Activated T-cell treated with anti-CD3 and anti-CD28 coated beads, Interleukin-2, amount 50 U/mL, for 72 hours (primary cell): ENCODE data around the gene CUL4A. TPM values are rescaled to one million over a fixed set of nuclear protein-coding genes. Genes with fewer than 3 reads are reported as not detected.

Source experiments
- ATAC-seq, 2 donors: fragments of 150-1000 bp; cut with Tn5 transposase; replicated peaks in 1 of 2; 2 replicates each; pipeline ENCODE4 v1.10.0; 2021; ENCODE audit warnings: moderate library complexity in 2 of 2, mild to moderate bottlenecking in 1 of 2
- DNase-seq, 2 donors: peaks; one replicate each; pipeline ENCODE4 v3.0.0; 2021 to 2022; ENCODE audit warnings: mixed read lengths in 1 of 2
- H3K27ac Mint-ChIP-seq: one replicate; pipeline ENCODE4 v1.8.0; 2022; ENCODE audit warnings: mild to moderate bottlenecking, moderate library complexity, mixed read lengths
- H3K27me3 Mint-ChIP-seq: one replicate; pipeline ENCODE4 v1.8.0; 2022; ENCODE audit warnings: low read depth, mixed read lengths
- H3K36me3 Mint-ChIP-seq, 2 donors: one replicate each; pipeline ENCODE4 v1.8.0; 2022; ENCODE audit warnings: mixed read lengths in 2 of 2, mild to moderate bottlenecking in 1 of 2; ENCODE audit not compliant: insufficient read depth in 2 of 2
- H3K4me1 Mint-ChIP-seq: one replicate; pipeline ENCODE4 v1.8.0; 2022; ENCODE audit warnings: low read depth, mixed read lengths
- H3K4me3 Mint-ChIP-seq, 2 donors: one replicate each; pipeline ENCODE4 v1.8.0; 2022; ENCODE audit warnings: mild to moderate bottlenecking in 2 of 2, mixed read lengths in 2 of 2, moderate library complexity in 2 of 2
- H3K9me3 Mint-ChIP-seq, 2 donors: one replicate each; pipeline ENCODE4 v1.8.0; 2022; ENCODE audit warnings: mixed read lengths in 2 of 2
- total RNA-seq, 2 donors: library from RNA; stranded (reverse); gene quantifications; one replicate each; pipeline ENCODE4 v1.2.3, GENCODE V29; 2022

Gene CUL4A
- total RNA-seq, 2 donors from 2014 or later = 71.4 to 82.1 TPM

DNA sequence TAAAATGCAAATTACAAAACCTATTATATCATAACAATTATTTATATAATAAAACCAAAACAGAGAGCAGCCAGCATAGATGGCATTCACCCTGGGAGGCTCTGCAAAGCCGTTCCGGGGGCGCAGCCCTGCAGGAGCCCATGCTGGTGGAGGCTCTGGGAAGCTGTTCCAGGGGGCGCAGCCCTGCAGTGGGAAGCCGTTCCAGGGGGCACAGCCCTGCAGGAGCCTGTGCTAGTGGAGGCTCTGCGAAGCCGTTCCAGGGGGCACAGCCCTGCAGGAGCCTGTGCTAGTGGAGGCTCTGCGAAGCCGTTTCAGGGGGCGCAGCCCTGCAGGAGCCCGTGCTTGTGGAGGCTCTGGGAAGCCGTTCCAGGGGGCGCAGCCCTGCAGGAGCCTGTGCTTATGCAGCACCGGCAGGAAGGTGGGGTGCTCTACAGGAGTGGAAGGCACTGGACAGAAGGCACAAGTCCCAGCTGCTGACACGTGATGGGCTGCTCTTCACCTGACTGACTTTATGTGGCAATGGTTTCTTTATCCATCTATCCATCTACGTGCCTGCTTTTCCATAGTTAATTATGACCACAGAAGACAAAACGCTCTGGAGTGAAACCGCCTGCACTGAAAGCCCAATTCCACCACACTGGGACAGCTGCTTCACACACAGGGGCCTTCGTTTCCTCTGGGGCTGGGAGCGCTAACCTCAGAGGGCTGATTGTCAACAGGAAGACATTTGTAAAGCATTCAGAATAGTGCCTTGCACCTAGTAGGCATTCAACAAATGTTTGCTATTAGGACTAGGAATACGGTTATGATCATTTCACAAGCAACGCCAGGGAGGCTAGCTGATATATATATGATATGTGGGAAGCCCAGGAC, 24.6 kb upstream of the CUL4A start:
- peaks cover 16 to 37% of the 10 kb centered on the region in 2 donors for H3K36me3 Mint-ChIP-seq
- no peaks in the 10 kb centered on the region for H3K27me3 Mint-ChIP-seq
- H3K9me3 Mint-ChIP-seq = no peaks in the 10 kb centered on the region
- DNase-seq = no peak
- peak overlapping the region; percentile 87 for H3K27ac Mint-ChIP-seq
- peaks cover 36% of the 10 kb centered on the region for H3K4me1 Mint-ChIP-seq
- H3K4me3 Mint-ChIP-seq = peak overlapping the region; percentile 52 to 62
- ATAC-seq = no peak

DNA sequence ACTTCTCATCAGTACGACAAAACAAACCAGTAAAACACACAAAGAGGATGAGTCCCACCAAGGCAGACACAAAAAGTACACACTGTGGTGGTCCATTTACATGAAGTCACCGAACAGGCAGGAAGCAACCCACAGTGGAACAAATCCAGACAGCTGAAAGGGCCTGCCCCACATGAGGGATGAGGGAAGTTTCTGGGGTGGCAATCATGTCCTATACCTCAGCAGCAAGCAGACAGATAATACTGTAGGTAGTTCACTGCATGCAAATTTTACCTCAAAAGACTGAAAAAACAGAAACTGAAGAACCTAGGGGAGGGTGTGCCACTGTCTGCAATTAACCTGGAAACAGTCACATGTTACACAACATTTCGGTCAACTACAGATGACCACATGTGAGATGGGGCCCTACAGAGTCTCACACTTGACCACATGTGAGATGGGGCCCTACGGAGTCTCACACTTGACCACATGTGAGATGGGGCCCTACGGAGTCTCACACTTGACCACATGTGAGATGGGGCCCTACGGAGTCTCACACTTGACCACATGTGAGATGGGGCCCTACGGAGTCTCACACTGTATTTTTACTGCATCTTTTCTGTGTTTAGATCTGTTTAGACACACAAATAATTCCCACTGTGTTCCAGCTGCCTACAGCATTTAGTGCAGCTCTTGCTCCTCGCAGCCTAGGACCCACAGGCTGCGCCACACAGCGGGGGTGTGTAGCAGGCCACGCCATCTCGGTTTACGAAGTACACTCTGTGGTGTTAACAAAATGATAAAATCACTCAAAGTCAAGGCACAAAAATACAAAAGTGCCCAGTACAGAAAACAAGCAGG, 23.1 kb upstream of the CUL4A start:
- peak overlapping the region; percentile 84 for H3K27ac Mint-ChIP-seq
- no peaks in the 10 kb centered on the region for H3K9me3 Mint-ChIP-seq
- peak; percentile 64 to 70 for ATAC-seq
- H3K4me3 Mint-ChIP-seq = peak overlapping the region; percentile 49 to 66
- no peak for DNase-seq
- H3K4me1 Mint-ChIP-seq = peaks cover 36% of the 10 kb centered on the region
- peaks cover 14 to 35% of the 10 kb centered on the region in 2 donors for H3K36me3 Mint-ChIP-seq
- no peaks in the 10 kb centered on the region for H3K27me3 Mint-ChIP-seq

DNA sequence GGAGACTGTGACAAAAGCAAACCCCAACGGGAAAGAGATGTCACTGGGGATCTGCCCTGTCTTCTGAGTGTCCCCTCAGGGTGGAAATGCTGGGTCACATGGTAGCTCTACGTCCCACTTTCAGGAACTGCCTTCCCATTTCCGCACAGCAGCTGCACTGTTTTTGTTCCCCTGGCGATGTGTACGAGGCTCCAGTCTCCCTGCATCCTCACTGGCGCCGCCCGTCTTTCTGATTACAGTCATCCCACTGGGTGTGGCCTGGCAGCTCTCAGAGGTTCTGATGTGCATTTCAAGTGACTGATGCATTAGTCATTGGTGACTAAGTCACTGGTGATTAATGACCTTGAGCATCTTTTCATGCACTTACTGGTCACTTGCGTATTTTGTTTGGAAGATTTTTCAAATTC, 22.1 kb upstream of the CUL4A start:
- Mint-ChIP-seq H3K36me3 (peaks cover 14 to 34% of the 10 kb centered on the region in 2 donors), H3K4me3 (peak overlapping the region; percentile 53 to 57), H3K9me3 (no peaks in the 10 kb centered on the region), H3K27me3 (no peaks in the 10 kb centered on the region), H3K27ac (peak overlapping the region; percentile 24), H3K4me1 (peaks cover 36% of the 10 kb centered on the region)
- DNase-seq (peak; percentile 57 to 71), ATAC-seq (peak; percentile 91 to 94)

DNA sequence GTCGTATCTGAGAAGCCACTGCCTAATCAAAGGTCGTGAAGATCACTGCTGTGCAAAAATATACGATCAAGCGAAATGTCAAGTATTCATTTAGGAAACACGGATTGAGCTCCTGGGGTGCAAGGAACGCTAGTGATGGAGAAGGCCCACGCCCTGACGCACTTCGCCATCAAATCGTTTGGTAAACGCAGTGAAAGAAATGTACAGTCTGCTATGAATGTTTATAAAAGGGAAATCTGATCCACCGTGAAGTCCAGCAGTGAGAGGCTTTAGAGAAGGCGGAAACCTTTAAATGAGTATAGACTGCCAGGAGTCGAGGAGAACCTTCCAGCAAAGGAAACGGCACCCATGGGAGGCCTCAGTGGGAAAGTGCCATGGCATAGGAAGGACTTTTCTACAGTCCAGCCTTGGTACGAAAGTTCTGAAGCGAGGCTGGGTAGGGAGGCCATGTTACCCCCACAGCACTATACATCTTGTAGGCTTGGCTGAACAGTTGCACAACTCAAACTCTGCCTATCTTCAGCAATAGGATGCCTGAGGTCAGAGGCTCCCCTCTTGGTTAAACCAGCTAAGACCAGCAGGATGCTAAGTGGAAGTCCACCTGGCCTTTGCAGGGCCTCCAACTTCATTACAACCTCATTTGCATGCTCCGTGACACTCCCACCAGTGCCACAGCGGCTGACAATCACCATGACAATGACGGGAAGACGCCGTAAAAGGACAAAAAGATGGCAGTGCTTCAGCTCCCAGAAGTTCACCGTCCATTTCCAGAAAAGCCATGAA, 21.3 kb upstream of the CUL4A start:
- ATAC-seq (no peak), DNase-seq (no peak)
- Mint-ChIP-seq H3K9me3 (no peaks in the 10 kb centered on the region), H3K4me3 (no peak overlapping the region), H3K27me3 (no peaks in the 10 kb centered on the region), H3K27ac (no peak overlapping the region), H3K4me1 (peaks cover 36% of the 10 kb centered on the region), H3K36me3 (peaks cover 14 to 31% of the 10 kb centered on the region in 2 donors)

DNA sequence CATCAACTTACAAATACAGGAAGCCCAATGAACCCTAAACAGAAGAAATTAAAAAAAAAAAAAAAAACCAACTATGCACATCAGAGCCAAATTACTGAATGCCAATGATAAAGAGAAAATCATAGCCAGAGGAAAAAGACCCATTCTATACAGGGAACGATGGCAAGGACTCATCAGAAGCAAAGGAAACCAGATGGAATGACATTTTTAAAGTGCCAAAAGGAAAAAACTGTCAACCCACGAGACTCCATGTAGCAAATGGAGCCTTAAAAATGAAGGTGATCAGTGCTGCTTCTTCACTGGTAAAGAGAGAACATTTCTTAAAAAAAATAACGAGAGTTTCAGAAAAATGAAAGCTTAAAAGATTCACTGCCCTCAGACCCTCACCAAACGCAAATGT, 19.2 kb upstream of the CUL4A start:
- Mint-ChIP-seq H3K9me3 (no peaks in the 10 kb centered on the region), H3K27ac (no peak overlapping the region)

DNA sequence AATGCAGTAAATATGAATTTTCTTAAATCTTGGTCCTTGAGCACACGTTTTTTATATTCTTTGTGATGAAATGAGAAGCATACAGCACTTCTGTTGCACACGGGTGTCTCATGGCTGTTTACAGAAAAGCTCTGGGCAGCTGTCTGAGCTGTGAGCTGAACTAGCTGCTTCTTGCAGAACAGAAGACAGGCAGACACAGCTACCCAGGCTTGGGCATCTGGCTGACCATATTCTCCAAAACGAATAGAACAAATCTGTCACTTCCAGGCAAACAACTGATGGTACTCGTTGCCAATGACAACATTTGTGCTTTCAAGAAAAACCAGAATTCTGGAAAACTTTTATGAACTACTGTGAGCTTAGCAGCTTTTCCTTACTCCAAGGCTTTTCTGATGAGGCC, 17.1 kb upstream of the CUL4A start:
- peaks cover 13% of the 10 kb centered on the region for H3K4me1 Mint-ChIP-seq
- H3K4me3 Mint-ChIP-seq = no peak overlapping the region
- no peak for DNase-seq

More for the DNA sequence above, 19.2 kb upstream of the CUL4A start:
- peaks cover 31% of the 10 kb centered on the region for H3K4me1 Mint-ChIP-seq
- no peak overlapping the region for H3K4me3 Mint-ChIP-seq
- DNase-seq = no peak
- peaks cover 11 to 26% of the 10 kb centered on the region in 2 donors for H3K36me3 Mint-ChIP-seq
- no peak for ATAC-seq
- H3K27me3 Mint-ChIP-seq = no peaks in the 10 kb centered on the region

DNA sequence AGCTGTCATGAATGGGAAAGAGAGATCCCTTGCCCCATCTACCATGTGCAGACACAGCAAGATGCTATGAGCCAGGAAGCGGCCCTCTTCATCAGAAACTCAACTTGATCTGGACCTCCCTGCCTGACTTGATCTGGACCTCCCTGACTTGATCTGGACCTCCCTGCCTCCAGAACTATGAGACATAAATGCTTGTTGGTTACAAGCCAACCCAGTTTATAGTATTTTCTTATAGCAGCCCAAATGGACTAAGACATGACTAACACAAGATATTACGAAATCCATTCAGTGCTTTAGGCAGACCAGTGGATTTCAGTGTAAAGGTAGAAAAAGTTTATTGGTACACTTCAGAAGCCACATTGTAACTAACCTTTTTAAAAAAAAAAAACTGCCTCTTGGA, 16.5 kb upstream of the CUL4A start:
- H3K4me1 Mint-ChIP-seq = peaks cover 6% of the 10 kb centered on the region
- ATAC-seq (no peak), DNase-seq (no peak)
- no peaks in the 10 kb centered on the region for H3K27me3 Mint-ChIP-seq
- no peak overlapping the region for H3K27ac Mint-ChIP-seq
- no peaks in the 10 kb centered on the region for H3K9me3 Mint-ChIP-seq
- H3K36me3 Mint-ChIP-seq = peaks cover 11 to 30% of the 10 kb centered on the region in 2 donors
- no peak overlapping the region for H3K4me3 Mint-ChIP-seq

More for the DNA sequence above, 17.1 kb upstream of the CUL4A start:
- no peak overlapping the region for H3K27ac Mint-ChIP-seq
- peaks cover 15 to 28% of the 10 kb centered on the region in 2 donors for H3K36me3 Mint-ChIP-seq
- ATAC-seq = no peak
- no peaks in the 10 kb centered on the region for H3K27me3 Mint-ChIP-seq
- H3K9me3 Mint-ChIP-seq = no peaks in the 10 kb centered on the region

DNA sequence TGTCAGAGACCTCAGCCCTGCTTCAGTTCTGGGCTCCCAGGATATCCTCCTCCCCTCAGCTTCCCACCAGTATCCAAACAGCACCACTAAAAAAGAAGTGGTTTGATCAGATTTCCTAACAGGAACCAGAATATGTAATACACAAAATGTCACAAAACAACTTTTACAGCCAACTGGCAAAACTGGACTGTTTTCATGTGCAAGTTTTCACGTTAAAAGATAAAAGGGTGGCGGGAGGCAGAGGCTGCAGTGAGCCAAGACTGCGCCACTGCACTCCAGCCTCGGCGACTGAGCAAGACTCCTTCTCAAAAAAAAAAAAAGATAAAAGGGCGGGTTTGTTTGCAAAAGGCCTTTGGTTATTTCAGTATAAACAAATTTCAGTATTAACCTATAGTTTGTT, 14.1 kb upstream of the CUL4A start:
- no peak overlapping the region for H3K27ac Mint-ChIP-seq
- H3K36me3 Mint-ChIP-seq = peaks cover 5 to 11% of the 10 kb centered on the region in 2 donors
- no peak overlapping the region for H3K4me3 Mint-ChIP-seq
- no peaks in the 10 kb centered on the region for H3K27me3 Mint-ChIP-seq
- no peak for DNase-seq
- no peaks in the 10 kb centered on the region for H3K9me3 Mint-ChIP-seq
- H3K4me1 Mint-ChIP-seq = no peaks in the 10 kb centered on the region
- no peak for ATAC-seq

DNA sequence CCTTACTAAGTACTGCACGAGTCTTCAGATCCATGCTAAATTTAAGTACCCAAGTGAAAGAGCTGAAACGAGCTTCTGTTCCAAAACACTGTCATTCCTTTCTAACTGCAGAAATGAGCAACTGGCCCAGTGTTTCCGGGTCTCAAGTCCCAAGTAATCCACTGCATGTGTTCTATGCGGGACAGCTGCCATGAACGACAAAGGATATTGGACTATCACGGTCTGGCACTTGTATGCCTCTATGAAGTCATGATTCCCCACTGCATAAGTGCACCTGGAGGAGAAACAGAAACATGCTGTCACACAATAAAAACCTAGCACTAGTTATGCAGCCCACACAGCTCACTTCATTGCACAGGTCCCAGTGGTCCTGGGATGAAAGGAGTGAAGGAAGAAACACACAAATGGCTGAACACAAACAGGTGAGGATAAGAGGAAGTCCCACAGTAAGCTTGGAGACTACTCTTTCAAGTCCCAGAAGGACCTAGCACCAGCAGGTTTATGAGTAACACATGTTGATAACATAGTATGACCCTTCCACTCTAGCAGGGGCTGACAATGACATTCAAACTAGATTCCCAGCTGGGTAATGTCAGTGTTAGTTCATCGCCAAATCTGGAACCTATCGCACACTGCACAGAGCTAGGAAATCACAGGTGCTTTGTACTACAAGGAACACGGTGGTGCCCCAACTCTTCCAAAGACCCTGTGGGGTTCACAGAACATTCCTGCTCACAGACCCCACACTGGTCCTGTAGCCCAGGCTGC, 12.3 kb upstream of the CUL4A start:
- no peak for ATAC-seq
- no peak overlapping the region for H3K27ac Mint-ChIP-seq

DNA sequence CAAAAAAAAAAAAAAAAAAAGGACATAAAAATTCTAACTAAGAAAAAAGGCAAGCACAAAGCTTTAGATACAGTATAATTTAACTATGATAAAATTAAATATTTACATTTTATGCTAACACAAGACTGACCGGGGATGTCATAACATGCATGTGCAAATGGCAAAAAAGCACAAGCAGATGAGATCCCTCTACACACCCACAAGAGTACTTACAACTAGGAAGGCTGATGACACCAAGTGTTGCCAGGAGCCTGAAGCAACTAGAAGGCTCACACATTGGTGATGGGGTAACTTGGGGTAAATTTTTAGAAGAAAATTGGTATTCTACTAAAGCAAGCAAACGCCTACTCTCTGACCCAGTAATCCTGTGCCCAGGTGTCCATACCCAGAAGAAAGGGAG, 7.6 kb upstream of the CUL4A start:
- Mint-ChIP-seq H3K9me3 (no peaks in the 10 kb centered on the region), H3K4me1 (peaks cover 43% of the 10 kb centered on the region), H3K4me3 (no peak overlapping the region), H3K27me3 (no peaks in the 10 kb centered on the region), H3K27ac (no peak overlapping the region), H3K36me3 (peaks cover 4 to 6% of the 10 kb centered on the region in 2 donors)
- DNase-seq (no peak), ATAC-seq (no peak)

More for the DNA sequence above, 12.3 kb upstream of the CUL4A start:
- Mint-ChIP-seq H3K36me3 (peaks cover 4 to 8% of the 10 kb centered on the region in 2 donors), H3K4me3 (no peak overlapping the region), H3K9me3 (no peaks in the 10 kb centered on the region), H3K27me3 (no peaks in the 10 kb centered on the region), H3K4me1 (peaks cover 1% of the 10 kb centered on the region)
- no peak for DNase-seq

DNA sequence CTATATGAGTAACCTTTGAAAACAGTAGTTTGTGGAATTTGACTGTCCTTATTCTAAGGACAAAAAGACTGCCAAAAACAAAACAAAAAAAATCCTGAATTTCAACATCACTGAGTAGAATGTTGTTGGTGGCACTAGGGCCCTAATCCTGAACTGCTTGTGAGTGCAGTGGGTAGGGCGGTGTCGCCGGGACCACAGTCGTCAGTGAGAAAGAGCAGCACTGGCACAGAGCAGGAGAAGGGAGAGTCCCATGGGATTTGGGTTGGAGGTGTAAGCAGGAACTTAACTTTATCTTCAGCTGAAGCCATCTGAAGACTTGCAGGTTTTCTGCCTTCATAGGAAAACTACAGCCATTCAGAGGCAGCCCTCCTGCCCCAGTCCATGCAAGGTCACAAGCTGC, 6.5 kb upstream of the CUL4A start:
- H3K4me3 Mint-ChIP-seq = peak overlapping the region in 1 of 2 donors; percentile 28
- ATAC-seq = no peak
- no peak for DNase-seq
- no peaks in the 10 kb centered on the region for H3K9me3 Mint-ChIP-seq
- H3K27me3 Mint-ChIP-seq = no peaks in the 10 kb centered on the region
- peaks cover 54% of the 10 kb centered on the region for H3K4me1 Mint-ChIP-seq
- H3K36me3 Mint-ChIP-seq = peaks cover 3 to 5% of the 10 kb centered on the region in 2 donors
- H3K27ac Mint-ChIP-seq = peak overlapping the region; percentile 87
